ENCODE measurements around the gene RFTN1.

Gene RFTN1

DNA sequence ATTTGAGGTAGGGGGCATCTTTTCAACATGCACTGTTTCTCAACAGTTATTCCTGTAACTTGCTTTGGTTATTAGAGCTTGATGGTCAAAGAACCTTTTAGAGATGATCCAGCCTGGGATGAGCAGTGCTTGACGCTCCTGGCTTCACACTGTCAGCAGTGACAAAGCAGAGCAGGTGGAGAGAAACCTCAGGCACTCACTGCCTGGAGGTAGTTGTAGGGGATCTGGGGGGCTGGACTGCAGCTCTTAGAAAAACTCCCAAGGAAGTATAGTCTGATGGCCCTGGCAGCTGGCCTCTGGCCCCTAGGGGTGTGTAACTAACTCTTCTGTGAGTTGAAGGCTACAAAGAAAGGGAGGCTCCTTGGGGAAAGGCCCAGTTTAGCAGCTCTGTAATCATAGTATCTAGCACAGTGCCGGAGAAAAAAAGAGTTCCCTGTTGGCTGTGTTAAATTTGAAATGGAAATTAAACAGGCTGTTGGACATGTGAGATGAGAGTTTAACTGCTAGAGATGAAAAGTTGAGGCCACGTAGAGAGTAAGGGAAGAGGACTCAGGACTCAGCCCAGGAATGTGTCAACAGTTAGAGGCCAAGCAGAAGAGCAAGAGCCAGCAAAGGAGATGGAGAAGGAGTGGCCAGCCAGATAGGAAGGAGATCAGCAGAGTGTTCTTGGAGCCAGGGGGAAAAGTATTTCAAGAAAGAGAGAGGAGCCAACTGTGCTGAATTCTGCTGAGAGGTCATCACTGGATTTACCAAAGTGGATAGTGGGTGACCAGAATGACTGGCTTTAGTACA, 234.3 kb downstream of the RFTN1 start:
- DNase-seq (ENCODE audit: low read depth in 2 of 2) = no peak

DNA sequence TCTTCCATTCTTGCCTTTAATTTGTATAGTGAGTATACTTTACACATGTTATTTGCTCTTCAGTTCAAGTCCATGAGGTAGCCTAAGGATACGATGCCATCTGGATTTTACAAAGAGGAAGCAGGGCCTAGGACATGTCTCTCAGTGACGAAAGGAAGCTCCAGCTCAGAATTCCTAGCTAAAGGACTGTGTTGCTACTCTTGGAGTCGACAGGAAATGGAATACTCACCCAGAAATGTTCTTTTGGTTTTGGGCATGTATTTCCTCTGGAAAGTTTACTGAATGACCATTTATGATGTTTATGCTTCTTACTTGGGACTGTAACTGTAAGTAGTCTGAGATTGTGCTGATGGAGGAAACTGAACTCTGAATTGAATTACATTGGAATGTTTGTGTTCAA, 236.0 kb downstream of the RFTN1 start:
- DNase-seq (ENCODE audit: low read depth in 2 of 2) = no peak

GRCh38 chr3:16273867-16274266, 239.6 kb downstream of the RFTN1 start:
- no peak for DNase-seq (ENCODE audit: low read depth in 2 of 2)

GRCh38 chr3:16272588-16272987, 240.9 kb downstream of the RFTN1 start:
- DNase-seq (ENCODE audit: low read depth in 2 of 2) = no peak

GRCh38 chr3:16270855-16271254, 242.6 kb downstream of the RFTN1 start:
- no peak for DNase-seq (ENCODE audit: low read depth in 2 of 2)

DNA sequence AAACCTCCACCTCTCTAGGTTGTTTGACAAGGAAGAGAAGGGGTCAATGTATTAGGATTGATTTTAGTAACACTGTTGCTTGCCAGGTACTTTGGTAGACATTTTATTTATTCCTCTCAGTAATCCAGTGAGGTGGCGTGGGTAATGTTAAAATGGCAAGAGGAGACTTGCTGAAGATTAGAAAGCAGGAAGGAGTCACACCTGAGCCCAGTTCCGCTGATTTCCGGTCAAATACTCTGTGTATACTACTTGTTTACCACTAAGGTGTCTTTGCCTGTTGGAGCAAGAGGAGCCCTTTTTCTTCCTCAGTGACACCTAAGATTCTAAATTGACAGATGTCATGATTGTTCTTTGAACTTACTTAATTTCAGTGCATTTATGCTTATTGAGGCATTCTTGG, 246.8 kb downstream of the RFTN1 start:
- no peak for DNase-seq (ENCODE audit: low read depth in 2 of 2)

All from stimulated activated CD8-positive, alpha-beta memory T cell treated with anti-CD3 and anti-CD28 coated beads, Interleukin-15, amount 100 ng/mL, for 48 hours (primary cell).